ENCODE results near the gene ALS2CL.

DNA sequence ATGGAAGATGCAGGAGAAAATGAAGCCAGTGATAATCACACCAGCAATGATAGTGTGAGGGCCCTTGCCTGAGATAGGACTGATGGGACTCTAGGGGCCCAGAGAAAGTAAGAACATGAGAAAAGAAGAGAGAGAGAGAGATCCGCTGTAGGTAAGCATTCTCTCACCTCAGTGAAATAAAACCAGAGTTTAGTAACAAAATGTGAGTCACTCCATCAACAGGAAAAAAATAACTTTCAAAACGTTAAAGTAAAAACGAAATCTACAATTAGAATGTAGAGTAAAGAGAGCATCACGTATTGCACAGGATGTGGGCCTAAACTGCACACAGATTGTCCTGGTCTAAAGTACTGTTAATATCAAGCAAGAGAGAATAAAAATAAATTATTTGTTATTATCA is 30.9 kb upstream of the ALS2CL start:
- TF ChIP-seq EZH2phosphoT487 (IDR thresholded peaks at IDR 0.05; ENCODE audit: insufficient read depth, low read depth), result no peak
- no peak for TF ChIP-seq EZH2 (IDR thresholded peaks at IDR 0.05; ENCODE audit: insufficient read depth, poor library complexity, severe bottlenecking)

All from GM23248 (cell line).